NCI-H2196 treated with DMSO at 0.1 percent for 48 hours (cell line): ENCODE data around the gene ANXA3.
"Not testable (repeated sequence)": the region's sequence is repeated elsewhere in the genome, so short reads cannot be mapped to it uniquely, and the experiment has no call there.

Source experiments
- DNase-seq: peaks from one replicate; lab custom pipeline; 2025; ENCODE audit not compliant: unreplicated experiment; lab: John Stamatoyannopoulos, UW

Gene ANXA3, protein sequence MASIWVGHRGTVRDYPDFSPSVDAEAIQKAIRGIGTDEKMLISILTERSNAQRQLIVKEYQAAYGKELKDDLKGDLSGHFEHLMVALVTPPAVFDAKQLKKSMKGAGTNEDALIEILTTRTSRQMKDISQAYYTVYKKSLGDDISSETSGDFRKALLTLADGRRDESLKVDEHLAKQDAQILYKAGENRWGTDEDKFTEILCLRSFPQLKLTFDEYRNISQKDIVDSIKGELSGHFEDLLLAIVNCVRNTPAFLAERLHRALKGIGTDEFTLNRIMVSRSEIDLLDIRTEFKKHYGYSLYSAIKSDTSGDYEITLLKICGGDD

DNA sequence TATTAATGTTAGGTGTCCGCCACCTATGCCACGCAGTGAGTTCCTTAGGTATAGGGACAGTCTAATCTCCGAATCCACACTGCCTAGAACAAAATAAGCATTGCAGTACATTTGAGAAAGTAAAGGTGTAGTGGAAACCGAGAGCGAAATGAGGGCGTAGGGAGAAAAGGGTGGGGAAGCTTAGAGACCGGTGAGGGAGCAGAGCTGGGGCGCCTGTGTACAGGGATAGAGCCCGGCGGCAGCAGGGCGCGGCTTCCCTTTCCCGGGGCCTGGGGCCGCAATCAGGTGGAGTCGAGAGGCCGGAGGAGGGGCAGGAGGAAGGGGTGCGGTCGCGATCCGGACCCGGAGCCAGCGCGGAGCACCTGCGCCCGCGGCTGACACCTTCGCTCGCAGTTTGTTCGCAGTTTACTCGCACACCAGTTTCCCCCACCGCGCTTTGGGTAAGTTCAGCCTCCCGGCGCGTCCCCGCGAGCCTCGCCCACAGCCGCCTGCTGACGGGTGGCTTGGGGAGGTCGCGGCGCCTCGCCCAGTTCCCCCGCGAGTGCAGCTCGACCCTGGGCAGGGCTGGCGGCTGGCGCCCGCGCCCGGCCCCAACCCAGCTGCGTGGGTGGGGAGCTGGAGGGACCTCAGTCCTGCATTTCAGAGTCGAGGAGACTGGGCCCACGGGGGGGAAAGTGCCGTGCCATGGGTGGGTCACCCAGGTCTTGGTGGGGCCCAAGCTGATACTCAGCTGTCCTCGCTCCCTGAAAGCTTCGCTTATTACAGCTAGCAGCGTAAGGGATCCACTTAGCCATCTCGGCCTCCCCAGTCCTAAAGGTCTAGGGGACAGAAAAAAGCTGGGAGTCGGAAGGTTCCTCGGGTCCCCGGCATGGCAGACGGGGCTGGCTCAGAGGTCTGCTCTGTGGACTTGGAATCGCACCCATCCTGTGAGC is at the start of gene ANXA3:
Gene ANXA3 (plus strand): TSS at position 351 of the 932 bp plus-strand sequence. CDS start 2,704 bp downstream, outside the sequence.
- no peak for DNase-seq

- DNase-seq = not testable (repeated sequence)
These were observed 45.3 kb upstream of the ANXA3 start for GRCh38 chr4:78506260-78506659.

DNA sequence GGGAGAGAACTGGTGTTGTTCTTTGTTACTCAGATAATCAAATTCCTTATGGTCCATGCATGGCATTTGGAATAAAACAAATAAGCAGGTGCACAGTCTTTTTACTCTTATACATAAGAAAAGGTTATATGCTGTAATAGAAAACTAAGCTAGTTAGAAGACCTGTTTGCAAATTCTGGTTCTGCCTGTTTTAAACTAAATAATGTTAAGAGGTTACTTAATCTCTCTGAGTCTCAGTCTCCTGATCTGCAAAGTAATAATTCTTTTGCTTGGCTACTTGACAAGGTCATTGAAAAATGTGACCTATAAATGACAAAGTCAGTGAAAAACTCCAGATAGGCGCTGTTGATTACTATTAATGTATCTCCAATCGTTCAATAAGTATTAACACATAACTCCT is 42.5 kb upstream of the ANXA3 start:
- DNase-seq = no peak

- no peak for DNase-seq
These were observed 41.5 kb upstream of the ANXA3 start for GRCh38 chr4:78510108-78510507.

- no peak for DNase-seq
These were observed 40.9 kb upstream of the ANXA3 start for GRCh38 chr4:78510681-78511080.

DNA sequence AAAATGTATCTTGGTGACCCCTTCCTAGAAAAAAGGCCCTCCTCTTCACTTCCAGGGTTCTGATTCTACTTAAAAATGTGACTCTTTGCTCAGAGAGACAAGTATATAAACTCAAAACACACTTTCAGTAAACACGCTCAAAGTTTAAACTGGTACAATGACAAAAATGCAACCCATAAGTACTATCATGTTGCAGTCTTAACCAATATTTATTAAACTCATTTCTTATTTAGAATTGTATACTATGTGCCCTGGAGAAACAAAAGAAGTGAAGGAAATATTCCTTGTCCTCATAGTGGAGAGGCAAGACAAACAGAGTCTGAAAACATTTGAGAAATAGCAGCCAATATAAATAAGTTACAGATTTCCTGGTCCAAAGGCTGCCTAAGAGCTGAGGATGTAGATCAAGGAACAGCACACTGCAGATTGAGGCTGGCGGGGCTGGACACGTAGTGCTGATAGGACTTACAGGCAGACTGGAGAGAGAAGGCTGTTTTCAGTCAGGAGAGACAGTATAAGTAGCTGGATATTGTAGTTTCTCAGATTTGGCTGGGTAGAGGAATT is 39.1 kb upstream of the ANXA3 start:
- DNase-seq = no peak

GRCh38 chr4:78513411-78513975 is 38.1 kb upstream of the ANXA3 start:
- no peak for DNase-seq

- DNase-seq = peak; percentile 0
These were observed 34.4 kb upstream of the ANXA3 start for GRCh38 chr4:78517050-78517652.

GRCh38 chr4:78518561-78518960 is 33.0 kb upstream of the ANXA3 start:
- no peak for DNase-seq

DNA sequence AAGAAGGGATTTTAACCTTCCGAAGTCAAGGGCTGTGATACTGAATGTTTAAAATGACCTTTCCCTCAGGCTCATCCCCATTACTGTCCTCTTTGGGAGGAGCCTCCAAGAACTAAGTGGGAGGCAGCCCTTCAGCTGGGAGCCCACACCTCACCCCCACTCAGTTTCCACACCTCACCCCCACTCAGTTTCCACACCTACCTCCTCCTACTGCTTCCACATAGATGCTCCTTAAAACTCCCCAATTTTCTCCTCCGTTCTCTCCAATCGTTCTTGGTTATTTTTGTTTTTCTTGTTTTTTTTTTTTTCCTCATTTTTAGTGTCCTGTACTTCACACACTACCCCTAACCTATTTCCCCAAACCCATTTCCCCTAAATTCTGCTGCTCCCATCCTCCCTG is 31.6 kb upstream of the ANXA3 start:
- no peak for DNase-seq

DNA sequence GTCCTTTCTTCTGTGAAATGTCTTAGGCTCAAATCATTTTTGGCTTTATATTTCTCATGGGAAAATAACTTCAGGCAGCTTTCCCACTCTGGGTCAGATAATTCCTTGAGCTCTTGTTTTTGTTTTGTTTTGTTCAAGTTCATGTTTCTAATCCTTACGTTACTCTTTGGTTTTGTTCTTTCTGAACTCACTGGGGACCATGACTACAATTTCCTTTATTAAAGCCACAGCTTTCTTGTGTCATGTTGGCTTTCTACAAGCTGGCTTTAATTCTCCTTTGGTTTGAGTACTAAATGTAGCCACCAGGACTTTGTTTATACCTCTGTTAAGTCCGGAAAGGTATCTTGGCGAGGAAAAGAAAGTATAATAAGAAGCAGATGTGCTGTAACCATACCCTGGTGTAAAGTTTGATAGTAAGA is 30.8 kb upstream of the ANXA3 start:
- no peak for DNase-seq

DNA sequence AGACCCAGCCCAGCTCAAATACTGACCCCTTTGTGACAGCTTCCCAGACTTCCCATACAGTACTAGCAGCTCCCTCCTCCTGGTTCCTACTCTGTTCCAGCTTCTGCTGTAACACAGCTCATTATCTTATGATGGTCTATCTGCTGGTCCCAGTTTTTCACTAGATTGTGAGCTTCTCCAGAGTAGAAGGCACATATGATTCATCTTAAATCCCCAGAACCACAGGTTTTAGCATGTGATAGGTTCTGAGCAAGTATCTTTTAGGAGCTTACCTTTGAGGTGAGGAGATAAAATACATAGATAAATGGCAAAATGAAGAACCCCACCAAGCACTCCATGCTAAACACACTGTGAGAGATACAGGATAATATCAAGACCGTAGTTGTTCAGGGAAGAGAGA is 27.6 kb upstream of the ANXA3 start:
- DNase-seq = no peak

DNA sequence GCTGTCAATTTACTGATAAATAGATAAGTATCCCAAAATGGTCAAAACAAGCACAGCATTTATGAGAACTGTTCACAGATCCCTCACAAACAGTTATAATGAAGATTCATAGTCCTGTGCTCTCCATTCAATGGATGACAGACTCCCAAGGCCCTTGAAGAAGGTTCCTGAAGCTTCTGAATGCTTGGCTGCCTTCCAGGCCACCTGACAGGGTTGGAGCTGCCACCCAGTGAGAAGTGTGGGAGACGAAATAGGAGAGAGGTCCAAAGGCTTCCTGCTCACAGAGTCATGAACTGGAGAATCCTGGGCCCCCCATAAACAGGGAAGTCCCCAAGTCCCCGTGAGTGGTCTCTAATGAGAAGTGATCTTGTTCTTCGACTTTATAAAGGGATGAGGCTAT is 26.0 kb upstream of the ANXA3 start:
- no peak for DNase-seq

DNA sequence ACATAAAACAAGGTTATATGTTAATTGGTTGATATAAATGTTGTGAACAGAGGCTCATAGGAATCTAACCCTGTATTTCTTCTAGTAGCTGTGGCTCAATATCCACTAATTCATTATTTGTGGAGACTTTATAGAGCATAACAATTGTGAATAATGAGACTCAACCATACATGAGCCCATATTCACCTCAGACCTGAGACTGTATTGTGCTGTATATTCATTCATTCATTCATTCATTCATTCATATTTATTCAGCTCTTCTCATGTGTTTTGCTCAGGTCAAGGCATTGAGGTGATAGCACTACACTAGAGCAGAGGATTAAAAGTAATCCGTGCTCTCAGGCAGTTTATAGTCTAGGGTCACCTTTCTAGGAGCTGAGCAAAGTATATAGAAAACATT is 24.5 kb upstream of the ANXA3 start:
- DNase-seq = no peak

GRCh38 chr4:78527555-78527954 is 24.0 kb upstream of the ANXA3 start:
- DNase-seq = no peak

GRCh38 chr4:78528327-78528726 is 23.2 kb upstream of the ANXA3 start:
- no peak for DNase-seq

DNA sequence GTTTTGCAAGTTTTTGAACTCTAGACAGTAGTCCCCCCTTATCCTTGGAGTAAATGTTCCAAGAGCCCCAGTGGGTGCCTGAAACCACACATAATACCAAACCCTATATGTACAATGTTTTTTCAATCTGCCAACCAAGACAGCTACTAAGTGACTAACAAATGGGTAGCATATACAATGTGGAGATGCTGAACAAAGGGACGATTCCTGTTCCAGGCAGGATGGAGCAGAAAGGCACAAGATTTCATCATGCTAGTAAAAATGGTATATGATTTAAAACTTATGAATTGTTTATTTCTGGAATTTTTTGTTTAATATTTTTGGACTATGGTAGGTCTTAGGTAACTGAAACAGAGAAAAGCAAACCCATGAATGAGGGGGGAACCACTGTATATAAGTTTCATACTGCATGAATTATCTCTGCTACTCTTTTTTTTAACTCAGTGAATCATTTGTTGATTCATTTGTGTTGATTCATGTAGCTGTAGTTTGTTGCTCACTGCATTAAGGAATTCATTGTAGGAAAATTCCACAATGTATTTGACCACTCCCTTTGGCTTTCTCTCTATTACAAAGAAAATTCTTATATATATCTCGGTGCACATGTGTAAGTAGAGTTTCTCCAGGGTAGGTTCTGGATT is 21.9 kb upstream of the ANXA3 start:
- DNase-seq = no peak

GRCh38 chr4:78532046-78532445 is 19.5 kb upstream of the ANXA3 start:
- DNase-seq = no peak

DNA sequence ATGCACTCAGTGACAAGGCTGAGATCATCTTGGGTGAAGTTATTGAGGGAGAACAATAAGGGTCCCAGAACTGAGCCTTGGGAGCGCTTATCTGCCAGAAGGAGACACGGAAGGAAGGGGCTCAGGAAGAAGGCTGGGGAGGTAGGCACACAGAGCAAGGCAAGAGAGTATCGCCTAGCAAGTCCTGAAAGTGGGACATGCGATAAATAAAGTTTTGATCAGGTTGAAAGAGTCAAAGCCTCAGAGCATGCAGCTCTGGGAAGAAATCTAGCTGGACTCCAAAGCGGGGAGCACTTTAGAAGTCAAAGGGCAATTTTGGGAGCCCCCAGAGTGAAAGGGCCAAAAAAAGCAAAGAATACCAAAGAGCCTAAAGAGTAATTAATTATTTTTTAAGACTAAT is 17.7 kb upstream of the ANXA3 start:
- DNase-seq = no peak

- no peak for DNase-seq
These were observed 17.1 kb upstream of the ANXA3 start for GRCh38 chr4:78534286-78534955.
